GM21526 (cell line): Measurements from ENCODE around the gene UMOD.

Experiments
- ATAC-seq: cut with Tn5 transposase; IDR thresholded peaks from one replicate; pipeline ENCODE4 v1.9.1; 2021; ENCODE audit warnings: moderate library complexity; ENCODE audit not compliant: unreplicated experiment, low FRiP score

Gene UMOD

GRCh38 chr16:20307240-20307671, 45.3 kb downstream of the UMOD start:
- no peak for ATAC-seq

- no peak for ATAC-seq
These were observed 46.1 kb downstream of the UMOD start for GRCh38 chr16:20306401-20306800.

GRCh38 chr16:20303012-20303411, 49.5 kb downstream of the UMOD start:
- ATAC-seq = no peak

GRCh38 chr16:20302389-20302788, 50.1 kb downstream of the UMOD start:
- no peak for ATAC-seq

GRCh38 chr16:20301840-20302239, 50.7 kb downstream of the UMOD start:
- no peak for ATAC-seq

GRCh38 chr16:20300312-20301097, 52.0 kb downstream of the UMOD start:
- ATAC-seq = no peak

- ATAC-seq = no peak
These were observed 54.1 kb downstream of the UMOD start for GRCh38 chr16:20298452-20298851.

- no peak for ATAC-seq
These were observed 61.0 kb downstream of the UMOD start for GRCh38 chr16:20291208-20292206.

GRCh38 chr16:20289571-20289970, 62.9 kb downstream of the UMOD start:
- ATAC-seq = no peak

- ATAC-seq = no peak
These were observed 66.5 kb downstream of the UMOD start for GRCh38 chr16:20285993-20286499.
